Measurements from ENCODE around the gene CGN.

The CGN gene

DNA sequence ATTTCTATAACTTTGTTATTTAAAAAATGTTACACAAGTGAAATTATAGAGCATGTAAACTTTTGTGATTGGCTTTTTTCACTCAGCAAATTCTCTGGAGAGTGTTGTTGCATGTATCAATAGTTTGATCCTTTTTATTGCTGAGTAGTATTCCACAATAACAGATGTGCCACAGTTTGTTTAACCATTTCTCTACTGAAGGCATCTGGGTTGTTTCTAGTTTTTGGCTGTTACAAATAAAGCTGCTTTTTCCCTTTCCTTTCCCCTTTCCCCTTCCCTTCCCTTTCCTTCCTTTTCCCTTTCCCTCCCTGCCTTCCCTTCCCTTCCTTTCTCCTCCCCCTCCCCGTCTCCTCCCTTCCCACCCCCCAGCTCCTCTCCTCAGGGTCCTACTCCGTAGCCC is 44.9 kb downstream of the CGN start:
- DNase-seq (ENCODE audit: low read depth), result no peak
- TF ChIP-seq, protein P1, sequence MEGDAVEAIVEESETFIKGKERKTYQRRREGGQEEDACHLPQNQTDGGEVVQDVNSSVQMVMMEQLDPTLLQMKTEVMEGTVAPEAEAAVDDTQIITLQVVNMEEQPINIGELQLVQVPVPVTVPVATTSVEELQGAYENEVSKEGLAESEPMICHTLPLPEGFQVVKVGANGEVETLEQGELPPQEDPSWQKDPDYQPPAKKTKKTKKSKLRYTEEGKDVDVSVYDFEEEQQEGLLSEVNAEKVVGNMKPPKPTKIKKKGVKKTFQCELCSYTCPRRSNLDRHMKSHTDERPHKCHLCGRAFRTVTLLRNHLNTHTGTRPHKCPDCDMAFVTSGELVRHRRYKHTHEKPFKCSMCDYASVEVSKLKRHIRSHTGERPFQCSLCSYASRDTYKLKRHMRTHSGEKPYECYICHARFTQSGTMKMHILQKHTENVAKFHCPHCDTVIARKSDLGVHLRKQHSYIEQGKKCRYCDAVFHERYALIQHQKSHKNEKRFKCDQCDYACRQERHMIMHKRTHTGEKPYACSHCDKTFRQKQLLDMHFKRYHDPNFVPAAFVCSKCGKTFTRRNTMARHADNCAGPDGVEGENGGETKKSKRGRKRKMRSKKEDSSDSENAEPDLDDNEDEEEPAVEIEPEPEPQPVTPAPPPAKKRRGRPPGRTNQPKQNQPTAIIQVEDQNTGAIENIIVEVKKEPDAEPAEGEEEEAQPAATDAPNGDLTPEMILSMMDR (conservative IDR thresholded peaks at IDR 0.05; ENCODE audit: low read depth, low read length), result no peak
- H3K4me3 ChIP-seq (ENCODE audit: low read depth, low read length), result no peak overlapping the region

DNA sequence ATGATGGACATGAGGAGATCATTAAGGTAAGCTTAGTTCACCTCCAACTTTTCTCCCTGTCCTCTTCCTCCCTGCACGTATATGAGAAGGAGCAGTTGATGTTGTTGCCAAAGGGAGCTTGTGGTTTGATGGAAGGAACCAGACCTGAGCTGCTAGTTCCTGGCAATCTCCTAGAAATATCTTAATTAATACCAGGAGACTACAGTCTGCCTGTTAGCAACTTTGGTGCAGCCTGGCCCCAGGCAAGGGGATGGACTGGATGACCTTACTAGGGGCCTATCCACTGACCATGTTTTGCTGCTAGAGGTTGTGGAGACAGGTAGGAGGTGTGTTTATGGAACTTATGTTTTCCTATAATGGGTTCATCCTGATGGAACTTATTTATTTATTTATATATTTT is 51.5 kb downstream of the CGN start:
- TF ChIP-seq, protein P1 (conservative IDR thresholded peaks at IDR 0.05; ENCODE audit: low read depth, low read length), result no peak
- no peak overlapping the region for H3K4me3 ChIP-seq (ENCODE audit: low read depth, low read length)
- no peak for DNase-seq (ENCODE audit: low read depth)

DNA sequence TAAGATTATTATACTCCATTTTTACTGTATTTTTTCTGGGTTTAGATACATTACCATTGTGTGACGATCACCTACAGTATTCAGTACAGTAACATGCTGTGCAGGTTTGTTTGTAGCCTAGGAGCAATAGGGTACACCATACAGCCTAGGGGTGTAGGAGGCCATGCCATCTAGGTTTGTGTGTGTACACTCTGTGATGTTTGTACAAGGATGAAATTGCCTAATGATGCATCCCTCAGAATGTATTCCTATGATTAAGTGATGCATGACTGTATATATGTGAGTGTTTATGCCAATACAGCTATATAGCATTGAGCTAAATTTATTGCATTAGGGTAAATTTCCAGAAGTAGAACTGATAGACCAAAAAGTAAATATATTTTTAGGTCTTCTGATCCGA is 52.2 kb downstream of the CGN start:
- no peak for DNase-seq (ENCODE audit: low read depth)
- no peak overlapping the region for H3K4me3 ChIP-seq (ENCODE audit: low read depth, low read length)
- TF ChIP-seq, protein P1 (conservative IDR thresholded peaks at IDR 0.05; ENCODE audit: low read depth, low read length), result no peak

- no peak overlapping the region for H3K4me3 ChIP-seq (ENCODE audit: low read depth, low read length)
- TF ChIP-seq, protein P1 (conservative IDR thresholded peaks at IDR 0.05; ENCODE audit: low read depth, low read length), result no peak
- no peak for DNase-seq (ENCODE audit: low read depth)
Observed at GRCh38 chr1:151565502-151566189, 54.5 kb downstream of the CGN start.

- no peak overlapping the region for H3K4me3 ChIP-seq (ENCODE audit: low read depth, low read length)
- TF ChIP-seq, protein P1 (conservative IDR thresholded peaks at IDR 0.05; ENCODE audit: low read depth, low read length), result no peak
- no peak for DNase-seq (ENCODE audit: low read depth)
Observed at GRCh38 chr1:151568626-151569088, 57.5 kb downstream of the CGN start.

DNA sequence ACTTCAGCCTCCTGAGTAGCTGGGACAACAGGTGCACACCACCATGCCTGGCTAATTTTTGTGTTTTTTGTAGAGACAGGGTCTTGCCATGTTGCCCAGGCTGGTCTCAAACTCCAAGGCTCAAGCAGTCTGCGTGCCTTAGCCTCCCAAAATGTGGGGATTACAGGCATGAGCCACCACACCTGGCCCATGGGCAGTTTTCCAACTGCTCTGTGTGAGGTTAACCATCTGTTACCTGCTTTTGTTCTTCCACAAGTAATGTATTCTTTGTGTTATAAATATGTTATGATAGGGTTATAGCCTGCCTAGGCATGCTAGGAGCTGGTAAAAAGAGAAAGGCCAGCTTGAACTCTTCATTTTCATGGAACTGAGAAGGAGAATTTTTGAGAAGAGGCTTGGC is 59.6 kb downstream of the CGN start:
- TF ChIP-seq, protein P1 (conservative IDR thresholded peaks at IDR 0.05; ENCODE audit: low read depth, low read length), result no peak
- no peak overlapping the region for H3K4me3 ChIP-seq (ENCODE audit: low read depth, low read length)
- no peak for DNase-seq (ENCODE audit: low read depth)

Data from choroid plexus epithelial cell (primary cell).